Frontal cortex (tissue), 1 donor: ENCODE results near the gene SLC25A33. TPM values are rescaled to one million over a fixed set of nuclear protein-coding genes. Genes with fewer than 3 reads are reported as not detected.

Source experiments
- total RNA-seq: library from RNA; depleted of rRNA; stranded (reverse); fragments of >200 nt; gene quantifications from one replicate; pipeline ENCODE4 v1.2.3, GENCODE V29; 2014

The SLC25A33 gene
- total RNA-seq, 1 donor from 2014 or later: 12.2 TPM

Other genes starting within 250 kb of the SLC25A33 start
- 2.9 TPM for gene SPSB1, start 246.6 kb upstream of the SLC25A33 start, total RNA-seq
- 3.7 TPM for gene TMEM201, start 49.4 kb downstream of the SLC25A33 start, total RNA-seq
- 10.6 TPM for gene PIK3CD, start 112.3 kb downstream of the SLC25A33 start, total RNA-seq